SK-N-SH (cell line): ENCODE results near the gene INTS11.

Experiments used
- CTCF ChIP-seq: fragments of 200-600 bp; sonication (generic); IDR thresholded peaks from 2 replicates; pipeline ENCODE4 v1.6.1; 2017; ENCODE audit warnings: antibody characterized with exemption, mild to moderate bottlenecking, moderate library complexity
- EP300 ChIP-seq, 2 experiments: IDR thresholded peaks; 2 replicates each; pipeline versions ENCODE4 v1.4.0 to v1.6.1; 2012; ENCODE audit warnings: borderline replicate concordance in 1 of 2, low read depth in 1 of 2, low read length in 1 of 2
- TF ChIP-seq, protein P1 (sequence below): IDR thresholded peaks from 2 replicates; pipeline ENCODE4 v1.4.0; 2012; ENCODE audit warnings: low read depth

DNA sequence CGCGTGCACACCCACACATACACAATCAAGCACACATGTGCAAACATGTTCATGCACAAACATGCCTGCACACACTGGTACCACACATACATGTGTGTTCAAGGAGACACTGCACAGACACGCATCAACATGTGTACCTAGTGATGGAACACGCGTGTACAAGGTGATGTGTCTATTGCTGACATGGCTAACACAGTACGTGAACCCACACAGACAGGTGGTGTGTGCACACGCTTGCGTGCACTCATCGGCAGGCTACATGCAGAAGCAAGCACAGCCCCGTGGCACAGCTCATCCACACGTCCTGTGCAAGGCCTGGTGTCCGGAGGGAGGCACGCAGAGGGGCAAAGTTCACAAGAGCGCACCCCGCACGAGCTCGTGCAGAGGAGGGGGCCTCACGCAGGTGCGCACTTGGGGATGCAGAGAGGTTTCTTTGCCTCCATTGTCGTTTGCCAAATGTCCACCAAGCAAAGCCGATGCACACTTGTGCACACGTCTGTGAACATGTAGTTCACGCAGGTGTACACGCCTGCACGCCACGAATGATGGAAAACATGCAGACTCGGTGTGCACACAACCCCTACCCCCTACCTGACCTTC, 17.7 kb downstream of the INTS11 start:
- no peak for TF ChIP-seq CTCF
- TF ChIP-seq, protein P1, sequence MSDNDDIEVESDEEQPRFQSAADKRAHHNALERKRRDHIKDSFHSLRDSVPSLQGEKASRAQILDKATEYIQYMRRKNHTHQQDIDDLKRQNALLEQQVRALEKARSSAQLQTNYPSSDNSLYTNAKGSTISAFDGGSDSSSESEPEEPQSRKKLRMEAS = no peak
- no peak for TF ChIP-seq EP300 (IDR thresholded peaks at IDR 0.05; ENCODE audit: borderline replicate concordance in 1 of 2, low read depth in 1 of 2, low read length in 1 of 2)
